Bone marrow (tissue), 2 donors: ENCODE results near the gene MAPK14.
"Not testable (repeated sequence)": the region's sequence is repeated elsewhere in the genome, so short reads cannot be mapped to it uniquely, and the experiment has no call there.

Experiments
- DNase-seq, 2 donors: peaks; one replicate each; lab custom pipeline; 2025; lab: John Stamatoyannopoulos, UW

The MAPK14 gene

GRCh38 chr6:36122495-36123269 is 95.1 kb downstream of the MAPK14 start:
- DNase-seq: no peak

- peak; percentile 42 to 68 for DNase-seq
These were observed 95.9 kb downstream of the MAPK14 start for GRCh38 chr6:36123270-36124139.

GRCh38 chr6:36124346-36124745 is 96.7 kb downstream of the MAPK14 start:
- not testable (repeated sequence) for DNase-seq

GRCh38 chr6:36124881-36125280 is 97.3 kb downstream of the MAPK14 start:
- no peak for DNase-seq

- DNase-seq: no peak
These were observed 98.0 kb downstream of the MAPK14 start for GRCh38 chr6:36125575-36125974.

- no peak for DNase-seq
These were observed 98.5 kb downstream of the MAPK14 start for GRCh38 chr6:36126121-36126520.

GRCh38 chr6:36126553-36127458 is 99.2 kb downstream of the MAPK14 start:
- no peak for DNase-seq

GRCh38 chr6:36127462-36128016 is 99.9 kb downstream of the MAPK14 start:
- peak in 1 of 2 donors; percentile 50 for DNase-seq

- no peak for DNase-seq
These were observed 100.5 kb downstream of the MAPK14 start for GRCh38 chr6:36128073-36128472.

GRCh38 chr6:36128793-36129192 is 101.2 kb downstream of the MAPK14 start:
- no peak for DNase-seq

- not testable (repeated sequence) for DNase-seq
These were observed 101.7 kb downstream of the MAPK14 start for GRCh38 chr6:36129334-36129733.

GRCh38 chr6:36129941-36130666 is 102.5 kb downstream of the MAPK14 start, which contains the start of gene MAPK13:
Gene MAPK13, plus strand, starts transcription at chr6:36130513. Its CDS starts 70 bp downstream, at chr6:36130583.
- DNase-seq: no peak

GRCh38 chr6:36130667-36131510 is 103.3 kb downstream of the MAPK14 start:
- DNase-seq: no peak

- peak in 1 of 2 donors; percentile 83 for DNase-seq
These were observed 104.1 kb downstream of the MAPK14 start for GRCh38 chr6:36131511-36132245.

GRCh38 chr6:36132246-36132895 is 104.8 kb downstream of the MAPK14 start:
- DNase-seq: no peak

GRCh38 chr6:36133148-36133547 is 105.5 kb downstream of the MAPK14 start:
- no peak for DNase-seq

GRCh38 chr6:36133912-36134311 is 106.3 kb downstream of the MAPK14 start:
- no peak for DNase-seq

GRCh38 chr6:36135053-36135731 is 107.6 kb downstream of the MAPK14 start:
- no peak for DNase-seq
